NCI-H526 treated with DMSO at 0.1 percent for 48 hours (cell line): ENCODE data around the gene TNFRSF21.
"Not testable (repeated sequence)": the region's sequence is repeated elsewhere in the genome, so short reads cannot be mapped to it uniquely, and the experiment has no call there.

Source experiments
- DNase-seq: peaks from one replicate; lab custom pipeline; 2025; lab: John Stamatoyannopoulos, UW

The TNFRSF21 gene

DNA sequence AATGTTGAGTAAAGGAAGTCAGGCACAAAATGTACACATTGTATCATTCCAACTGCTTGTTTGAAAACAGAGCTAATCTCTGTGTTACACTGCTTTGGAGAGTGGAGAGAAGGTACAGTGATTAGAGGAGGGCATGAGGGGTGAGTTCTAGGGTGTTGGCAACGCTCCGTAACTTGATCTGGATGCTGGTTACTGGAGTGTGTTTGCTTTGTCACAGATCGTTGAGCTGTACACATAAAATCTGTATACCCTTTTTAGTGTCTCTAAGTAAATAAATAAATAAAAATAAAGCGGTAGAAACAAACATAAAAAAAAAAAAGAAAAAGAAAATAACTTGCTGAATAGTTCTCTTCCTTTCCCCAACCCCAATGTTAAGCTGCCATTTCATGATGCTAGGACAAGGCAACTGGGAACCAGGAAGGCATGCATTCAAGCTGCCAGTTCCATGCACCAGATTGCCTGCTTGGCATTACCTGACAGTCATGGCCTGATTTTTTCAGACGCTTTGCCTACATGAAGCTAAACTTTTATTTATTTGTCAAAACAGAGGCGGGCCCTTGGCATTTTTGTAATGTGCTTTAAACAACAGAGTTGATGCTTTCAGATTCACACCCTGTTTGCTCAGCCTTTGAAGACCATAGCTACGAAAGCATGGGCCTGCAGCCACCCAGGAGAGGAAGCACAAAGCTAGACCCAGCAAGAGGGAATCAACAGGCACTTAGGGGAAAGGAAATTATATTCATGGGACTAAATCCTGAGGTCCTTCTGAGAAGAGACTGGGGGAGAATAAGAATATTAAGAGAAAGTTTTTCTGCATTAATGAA is 21.2 kb downstream of the TNFRSF21 start:
- peak; percentile 42 for DNase-seq

DNA sequence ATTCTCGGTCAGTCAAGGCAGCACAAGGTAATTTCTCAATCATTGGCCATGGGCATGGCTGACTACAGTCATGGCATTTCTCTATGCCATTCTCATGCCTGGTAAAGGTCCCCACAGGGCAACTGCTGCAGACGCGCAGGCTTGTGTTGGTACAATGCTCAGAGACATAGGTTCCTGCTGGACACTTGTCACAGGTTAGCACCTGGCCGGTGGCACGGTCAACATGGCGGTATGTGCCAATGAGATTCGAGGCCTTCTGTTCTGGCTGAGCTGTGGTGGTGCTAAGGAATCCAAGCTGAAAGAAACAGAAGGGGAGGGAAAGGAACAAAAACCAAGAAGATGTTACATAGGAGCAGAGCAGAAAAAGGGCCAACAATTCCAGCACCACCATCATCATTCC is 23.4 kb downstream of the TNFRSF21 start:
- DNase-seq = no peak

- DNase-seq = no peak
These were observed 25.7 kb downstream of the TNFRSF21 start for GRCh38 chr6:47283993-47284392.

DNA sequence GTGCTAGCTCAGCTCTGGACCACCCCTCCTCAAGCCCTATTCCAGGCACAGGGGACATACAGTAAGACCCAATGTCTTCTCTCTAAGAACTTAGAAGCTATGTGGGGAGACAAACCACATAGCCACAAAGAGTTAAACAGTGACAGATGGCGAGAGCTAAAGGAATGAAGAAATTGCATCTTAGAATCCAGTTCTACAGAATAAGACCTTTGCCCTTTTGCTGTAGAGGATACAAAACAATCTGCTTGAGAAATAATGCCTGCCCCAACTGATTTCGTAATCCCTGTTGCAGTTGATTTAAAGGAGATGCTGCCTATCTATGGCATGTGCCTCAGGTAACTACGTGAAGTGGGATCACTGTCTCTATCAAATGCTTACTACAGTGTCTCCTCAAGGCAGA is 31.2 kb downstream of the TNFRSF21 start:
- DNase-seq = no peak

DNA sequence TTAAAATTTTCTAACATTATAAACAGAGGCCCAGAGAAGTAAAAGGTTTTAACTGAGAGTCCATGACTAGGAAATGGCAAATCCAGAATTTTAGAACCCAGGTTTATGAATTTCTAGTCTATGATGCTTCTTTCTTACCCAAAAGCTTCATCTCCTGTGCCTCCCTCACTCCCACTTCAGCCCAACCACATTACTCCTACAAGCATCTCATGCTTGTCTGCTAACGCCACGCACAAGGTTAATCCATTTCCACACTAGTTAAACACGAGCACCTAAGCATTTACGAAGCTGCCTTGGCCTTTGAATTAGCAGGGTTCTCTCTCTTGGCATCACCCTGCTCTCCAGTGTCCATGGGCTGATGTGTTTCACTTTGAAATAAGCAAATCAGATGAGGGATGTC is 32.0 kb downstream of the TNFRSF21 start:
- DNase-seq = peak; percentile 23

- peak; percentile 5 for DNase-seq
These were observed 33.3 kb downstream of the TNFRSF21 start for GRCh38 chr6:47276377-47276776.

DNA sequence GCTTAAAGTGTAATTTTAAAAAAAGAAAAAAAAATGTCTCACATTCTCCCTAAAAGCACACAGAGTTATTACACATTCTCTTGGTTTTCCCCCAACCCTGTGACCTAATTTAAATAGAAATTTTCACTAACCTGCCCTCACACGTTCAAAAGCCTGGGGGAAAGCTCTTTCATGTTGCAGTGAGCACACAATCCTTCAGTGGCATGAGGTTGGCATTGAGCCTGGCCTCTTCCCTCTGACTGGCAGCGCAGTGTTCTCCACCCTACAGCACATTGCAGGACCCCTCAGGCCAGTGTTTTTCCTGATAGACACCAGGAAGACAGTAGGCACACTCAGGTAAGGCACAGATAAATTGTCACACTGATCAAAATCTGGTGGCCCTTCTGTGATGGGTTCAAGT is 34.1 kb downstream of the TNFRSF21 start:
- no peak for DNase-seq

GRCh38 chr6:47275132-47275531 is 34.6 kb downstream of the TNFRSF21 start:
- DNase-seq = not testable (repeated sequence)

DNA sequence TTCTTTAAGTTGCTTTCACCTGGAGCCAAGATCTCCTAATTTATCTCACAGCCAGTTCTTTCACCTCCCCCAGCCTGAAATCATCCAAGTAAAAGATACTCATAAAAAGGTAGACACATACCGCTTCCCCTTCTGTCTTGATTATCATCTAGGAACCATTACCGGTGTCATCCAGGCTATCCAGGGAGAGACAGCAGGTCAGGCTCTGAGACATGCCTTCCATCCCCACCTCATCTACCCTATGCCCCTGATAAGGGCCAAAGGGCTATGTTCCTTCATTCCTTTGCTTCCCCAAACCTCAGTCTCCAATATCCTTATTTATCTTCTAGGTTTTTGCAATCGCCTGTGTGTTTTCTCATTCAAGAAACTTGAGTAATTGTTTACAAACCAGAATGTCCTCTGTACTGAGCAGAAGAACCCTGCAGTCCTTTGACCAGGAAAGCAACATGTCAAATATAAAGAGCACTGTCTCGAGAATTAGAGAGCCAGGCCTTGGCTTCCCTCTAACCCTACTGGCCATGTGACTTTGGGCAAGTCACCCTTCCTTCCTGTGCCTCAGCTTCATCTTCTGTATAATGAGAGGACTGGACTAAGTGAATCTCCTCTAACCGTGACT is 41.0 kb downstream of the TNFRSF21 start:
- no peak for DNase-seq

DNA sequence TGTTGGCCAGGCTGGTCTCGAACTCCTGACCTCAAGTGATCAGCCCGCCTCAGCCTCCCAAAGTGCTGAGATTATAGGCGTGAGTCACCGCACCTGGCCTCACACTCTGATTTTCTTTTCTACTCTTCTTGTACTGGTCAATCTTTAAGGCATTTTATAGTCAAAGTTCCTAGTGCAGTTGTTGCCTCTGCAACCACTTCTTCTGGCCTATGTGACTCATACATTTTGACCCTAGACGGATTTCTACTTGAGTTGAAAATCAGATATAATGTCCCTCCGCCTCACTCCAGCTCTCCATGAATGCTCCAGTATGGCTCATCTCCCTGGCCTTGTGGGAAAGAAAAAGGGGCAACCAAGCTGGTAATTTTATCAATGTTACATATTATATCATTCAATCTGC is 42.4 kb downstream of the TNFRSF21 start:
- DNase-seq = no peak

- no peak for DNase-seq
These were observed 43.7 kb downstream of the TNFRSF21 start for GRCh38 chr6:47265971-47266370.

DNA sequence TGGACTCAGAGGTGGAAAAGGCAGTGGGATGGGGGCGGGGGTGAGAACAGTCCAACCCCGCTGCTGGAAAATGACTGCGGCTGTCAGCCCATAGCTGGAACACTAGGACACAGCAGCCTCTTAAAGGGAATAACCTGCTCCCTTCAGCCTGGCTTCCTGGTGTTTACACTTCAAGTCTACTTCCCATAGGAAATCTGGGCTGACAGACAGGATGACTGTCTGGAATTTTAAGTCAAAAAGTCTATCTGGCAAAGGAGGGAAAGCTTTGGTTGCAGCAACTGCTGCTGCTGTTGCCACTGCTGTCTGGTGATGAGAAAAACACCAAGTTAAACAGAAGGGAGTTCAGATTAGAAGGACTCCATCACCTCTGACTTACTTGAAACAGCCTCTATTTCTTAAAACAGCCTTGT is 44.9 kb downstream of the TNFRSF21 start:
- DNase-seq = no peak

DNA sequence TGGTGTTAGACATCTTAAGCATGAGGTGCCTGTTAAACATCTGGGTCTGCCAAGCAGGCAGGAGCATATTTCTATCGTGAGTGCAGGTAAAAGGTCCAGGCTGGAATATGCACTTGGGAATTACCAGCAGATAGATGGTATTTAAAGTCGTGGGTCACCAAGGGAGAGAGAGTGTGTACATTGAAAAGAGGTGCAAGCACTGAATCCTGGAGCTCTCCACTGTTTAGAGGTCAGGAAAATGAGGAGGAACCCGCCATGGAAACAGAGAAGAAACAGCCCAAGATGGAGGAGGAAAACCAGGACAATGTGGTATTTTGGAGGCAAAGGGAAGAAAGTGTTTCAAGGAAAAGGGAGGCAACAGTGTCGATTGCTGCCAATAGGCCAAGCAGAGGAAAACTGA is 46.4 kb downstream of the TNFRSF21 start:
- no peak for DNase-seq

GRCh38 chr6:47262231-47262630 is 47.5 kb downstream of the TNFRSF21 start:
- no peak for DNase-seq

DNA sequence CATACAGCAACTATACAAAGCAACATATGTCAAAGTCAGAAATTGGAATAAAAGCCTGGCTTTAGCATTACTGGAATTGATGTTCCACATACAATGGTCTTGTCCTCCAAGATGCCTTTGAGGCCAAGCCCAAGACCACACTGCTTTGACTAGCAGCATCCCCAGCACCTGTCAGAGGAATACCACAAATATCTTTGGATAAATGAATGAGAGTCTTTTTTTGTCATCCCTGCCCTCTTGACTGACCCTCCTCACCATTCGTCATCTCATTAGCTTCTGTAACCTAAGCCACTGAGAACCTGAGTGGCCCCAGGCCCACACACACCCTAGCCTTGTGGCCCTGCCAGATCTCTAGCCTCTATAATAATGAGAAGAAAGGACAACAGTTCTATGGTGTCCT is 48.5 kb downstream of the TNFRSF21 start:
- DNase-seq = no peak

DNA sequence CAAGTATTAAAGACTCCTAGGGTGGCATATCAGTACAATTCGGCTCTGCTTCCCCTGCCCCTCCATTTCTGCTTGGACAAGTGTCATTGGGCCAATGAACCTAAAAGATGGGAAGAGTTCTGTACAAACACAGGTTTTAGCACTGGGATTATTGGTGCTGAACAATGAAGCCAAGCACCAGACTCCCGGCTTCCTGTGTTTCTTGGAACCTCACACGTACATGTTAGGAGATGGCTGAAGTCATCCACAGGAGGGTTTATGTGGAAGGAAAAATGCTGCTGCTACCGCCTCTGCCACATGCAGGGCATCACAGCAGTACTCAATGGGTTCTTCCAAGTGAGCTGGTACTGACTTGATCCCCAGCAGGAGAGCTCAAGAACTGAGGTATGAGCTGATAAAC is 49.7 kb downstream of the TNFRSF21 start:
- no peak for DNase-seq

GRCh38 chr6:47258724-47259347 is 50.9 kb downstream of the TNFRSF21 start:
- DNase-seq = no peak

- no peak for DNase-seq
These were observed 52.5 kb downstream of the TNFRSF21 start for GRCh38 chr6:47256981-47257730.

GRCh38 chr6:47256361-47256760 is 53.3 kb downstream of the TNFRSF21 start:
- DNase-seq = no peak

DNA sequence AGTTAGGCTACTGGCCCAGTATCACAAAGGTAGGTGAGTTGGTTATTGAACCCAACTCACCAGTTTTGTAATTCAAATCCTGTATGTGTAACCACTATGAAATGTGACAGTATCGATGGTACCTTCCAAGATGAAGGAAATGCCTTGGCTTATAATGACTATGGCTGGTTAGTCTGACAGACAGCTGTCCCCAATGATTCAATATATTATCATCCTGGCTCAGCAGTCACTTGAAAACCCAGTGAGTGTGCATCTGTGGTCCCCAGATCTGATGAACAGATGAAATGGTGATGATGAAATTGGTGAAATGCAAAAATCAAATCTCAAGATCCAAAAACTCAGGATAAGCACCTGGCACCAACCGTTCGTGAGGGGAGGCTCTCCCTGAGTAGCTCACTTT is 54.8 kb downstream of the TNFRSF21 start:
- DNase-seq = no peak

GRCh38 chr6:47254051-47254450 is 55.7 kb downstream of the TNFRSF21 start:
- no peak for DNase-seq

GRCh38 chr6:47253136-47253535 is 56.6 kb downstream of the TNFRSF21 start:
- no peak for DNase-seq

DNA sequence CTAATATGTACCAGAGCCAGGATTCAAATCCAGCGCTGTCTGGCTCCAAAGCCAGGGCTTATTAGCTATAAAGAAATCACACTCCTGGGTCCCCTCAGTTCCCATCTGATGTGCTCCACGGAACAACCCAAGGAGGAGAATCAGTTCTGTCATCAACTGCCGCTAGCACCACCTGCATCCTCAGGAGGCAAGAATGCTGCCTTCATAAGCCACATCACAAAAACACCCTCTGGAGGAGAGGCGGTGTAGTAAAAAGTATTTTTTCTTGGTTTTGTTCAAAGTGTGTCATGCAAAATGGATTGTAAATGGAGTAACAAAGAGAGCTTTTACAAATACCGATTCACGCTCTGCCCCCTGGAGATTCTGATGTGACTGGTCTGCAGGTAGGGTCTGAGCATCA is 57.1 kb downstream of the TNFRSF21 start:
- no peak for DNase-seq
